ENCODE measurements around the gene KRTAP10-11.

KRTAP10-11 gene

DNA sequence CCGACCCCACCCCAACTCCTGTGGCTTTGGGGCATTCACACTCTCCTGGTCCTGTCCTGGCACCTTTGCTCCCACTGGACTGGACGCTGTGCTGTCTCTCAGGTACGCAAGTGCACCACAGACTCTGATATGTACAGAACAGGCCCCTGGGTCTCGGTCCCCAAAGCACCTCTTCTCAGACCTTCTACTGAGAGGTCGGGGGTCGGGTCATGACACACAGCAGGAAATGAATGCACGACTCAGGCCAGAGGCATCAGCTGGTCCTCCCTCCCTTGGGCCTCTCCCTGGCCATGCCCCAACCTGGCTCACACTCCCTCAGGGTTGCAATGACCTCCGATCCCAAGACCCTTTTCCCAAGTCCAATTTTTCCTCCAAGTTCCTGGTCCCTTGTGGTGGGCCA is 49.0 kb downstream of the KRTAP10-11 start:
- TF ChIP-seq CTCF (IDR thresholded peaks at IDR 0.05; ENCODE audit: low read depth, low read length, missing control alignments), result no peak
- H3K4me3 ChIP-seq (ENCODE audit: low read depth, low read length), result no peak overlapping the region
- DNase-seq (ENCODE audit: low read depth), result no peak

DNA sequence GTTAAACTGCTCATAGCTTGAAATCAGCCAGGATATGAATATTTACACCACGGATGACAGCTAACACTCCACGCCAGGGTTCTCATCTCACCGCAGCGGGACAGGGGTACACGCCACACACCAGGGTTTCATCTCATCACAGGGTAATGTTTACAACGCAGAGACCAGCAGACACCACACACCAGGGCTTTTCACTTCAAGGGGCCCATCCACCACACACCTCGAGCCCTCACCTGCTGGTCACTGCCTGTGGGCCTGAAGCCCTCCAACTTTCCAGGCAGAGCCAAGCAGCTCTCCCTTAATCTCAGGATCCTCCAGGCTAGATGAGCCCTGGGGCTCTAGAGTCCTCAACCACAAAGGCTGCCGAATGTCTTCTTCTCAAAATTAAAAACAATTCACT is 49.4 kb downstream of the KRTAP10-11 start:
- H3K4me3 ChIP-seq (ENCODE audit: low read depth, low read length), result no peak overlapping the region
- DNase-seq (ENCODE audit: low read depth), result no peak
- no peak for TF ChIP-seq CTCF (IDR thresholded peaks at IDR 0.05; ENCODE audit: low read depth, low read length, missing control alignments)

GRCh38 chr21:44696572-44696971 is 50.4 kb downstream of the KRTAP10-11 start:
- DNase-seq (ENCODE audit: low read depth), result no peak
- TF ChIP-seq CTCF (IDR thresholded peaks at IDR 0.05; ENCODE audit: low read depth, low read length, missing control alignments), result no peak
- no peak overlapping the region for H3K4me3 ChIP-seq (ENCODE audit: low read depth, low read length)
